NCI-H1105 treated with DMSO at 0.1 percent for 48 hours (cell line): ENCODE measurements around the gene ARID1B.

Source experiments
- DNase-seq: peaks from one replicate; lab custom pipeline; 2025; lab: John Stamatoyannopoulos, UW

Gene ARID1B

DNA sequence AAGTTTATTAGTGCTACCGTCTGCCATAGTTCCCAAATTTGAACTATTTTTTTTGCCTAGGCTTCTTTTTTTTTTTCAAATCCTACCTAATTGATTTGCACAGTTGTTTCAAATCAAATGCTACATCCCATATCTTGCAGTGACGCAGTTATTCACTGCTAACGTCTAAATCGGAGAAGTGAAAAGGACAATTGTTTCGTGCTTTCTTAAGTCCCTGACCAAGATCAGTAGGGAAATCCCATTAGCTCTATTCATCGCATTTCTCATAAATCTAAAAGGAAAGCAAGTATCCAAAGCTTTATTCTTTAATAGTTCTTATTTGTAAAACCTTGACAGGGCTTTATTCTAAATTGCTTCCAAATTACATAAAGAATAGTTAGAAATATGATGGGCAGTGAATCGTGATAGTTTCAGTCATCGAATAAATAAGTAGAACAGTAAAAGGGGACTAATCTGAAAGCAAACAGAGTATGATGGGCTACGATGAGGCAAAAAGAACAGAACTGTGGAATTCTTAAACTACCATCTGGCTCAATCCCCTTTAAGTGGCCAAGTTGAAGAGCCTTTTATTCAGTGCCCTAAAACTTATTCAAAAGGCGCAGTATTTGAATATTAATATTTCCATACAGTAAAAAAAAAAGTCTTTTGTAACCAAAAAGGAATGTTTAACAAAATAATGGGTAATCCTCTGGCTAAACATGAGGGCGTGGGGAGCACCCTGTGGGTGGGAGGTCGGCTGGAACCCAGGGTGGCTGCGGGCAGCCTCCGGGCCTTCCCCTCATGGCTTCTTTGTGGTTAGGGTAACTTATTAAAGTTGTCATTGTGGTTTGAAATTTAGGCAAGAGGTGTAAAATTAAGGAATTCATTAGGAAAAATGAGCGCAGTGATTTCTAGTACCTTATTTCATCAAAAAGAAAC is 3.0 kb upstream of the ARID1B start:
- DNase-seq = no peak

DNA sequence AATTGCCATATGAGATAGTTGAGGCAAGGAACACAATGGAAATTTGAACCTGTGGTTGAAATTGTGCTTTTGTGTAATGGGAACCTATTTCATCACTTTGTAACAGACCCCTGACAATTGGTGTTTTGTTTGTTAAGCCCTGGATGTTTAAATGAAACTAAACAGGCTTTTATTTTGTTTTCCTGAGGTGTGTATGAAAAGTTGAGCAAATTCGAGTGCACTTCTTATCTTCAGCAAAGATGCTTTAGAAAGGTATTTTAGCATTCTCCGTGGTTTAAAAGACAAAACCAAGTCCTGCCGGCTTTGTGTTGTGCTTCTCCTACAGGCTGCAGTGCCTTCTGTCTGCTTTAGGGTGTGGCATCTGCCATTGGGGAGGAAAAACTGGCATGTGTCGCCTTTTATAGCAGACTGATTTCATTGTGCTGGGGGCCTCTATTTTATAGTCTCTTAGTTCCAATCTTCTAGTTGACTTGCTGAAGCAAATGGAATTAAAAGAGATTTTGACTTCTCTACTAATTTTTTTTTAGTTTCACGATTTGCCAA is 2.2 kb upstream of the ARID1B start:
- peak; percentile 16 for DNase-seq

DNA sequence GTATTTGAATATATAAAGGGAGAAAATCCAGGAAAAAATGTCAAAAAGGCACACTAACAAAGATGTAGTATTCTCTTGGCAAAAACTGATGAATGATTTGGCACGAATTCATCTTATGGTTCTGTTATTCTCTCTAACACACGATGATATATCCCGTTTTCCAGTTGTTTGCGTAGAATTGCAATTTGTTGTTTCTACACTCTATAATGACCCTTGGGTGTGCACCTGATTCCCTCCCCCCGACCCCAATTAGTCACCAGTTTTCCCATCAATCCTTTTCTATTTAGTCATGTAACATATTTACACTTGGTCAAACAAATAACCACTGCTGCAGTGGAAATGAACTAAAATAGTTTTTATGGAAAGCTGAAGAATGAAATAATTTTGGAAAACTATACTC is 1.5 kb upstream of the ARID1B start:
- DNase-seq = no peak

DNA sequence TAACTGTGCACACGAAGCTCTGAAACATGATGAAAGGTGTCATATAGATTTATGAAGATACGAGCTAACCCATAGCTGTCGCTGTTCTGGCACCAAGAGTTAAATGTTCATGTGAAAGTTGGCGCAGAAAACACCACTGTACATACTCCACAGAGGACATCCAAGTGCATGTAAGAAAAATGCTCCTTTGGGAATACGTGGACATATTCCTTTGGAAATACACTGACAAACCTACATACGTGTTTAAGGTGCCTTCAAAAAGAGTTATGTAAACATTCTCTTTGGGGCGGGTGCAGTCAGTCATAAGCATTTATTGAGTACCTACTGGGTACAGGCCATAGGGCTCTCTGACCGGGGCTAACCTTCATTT is 723 bp upstream of the ARID1B start:
- DNase-seq = no peak

DNA sequence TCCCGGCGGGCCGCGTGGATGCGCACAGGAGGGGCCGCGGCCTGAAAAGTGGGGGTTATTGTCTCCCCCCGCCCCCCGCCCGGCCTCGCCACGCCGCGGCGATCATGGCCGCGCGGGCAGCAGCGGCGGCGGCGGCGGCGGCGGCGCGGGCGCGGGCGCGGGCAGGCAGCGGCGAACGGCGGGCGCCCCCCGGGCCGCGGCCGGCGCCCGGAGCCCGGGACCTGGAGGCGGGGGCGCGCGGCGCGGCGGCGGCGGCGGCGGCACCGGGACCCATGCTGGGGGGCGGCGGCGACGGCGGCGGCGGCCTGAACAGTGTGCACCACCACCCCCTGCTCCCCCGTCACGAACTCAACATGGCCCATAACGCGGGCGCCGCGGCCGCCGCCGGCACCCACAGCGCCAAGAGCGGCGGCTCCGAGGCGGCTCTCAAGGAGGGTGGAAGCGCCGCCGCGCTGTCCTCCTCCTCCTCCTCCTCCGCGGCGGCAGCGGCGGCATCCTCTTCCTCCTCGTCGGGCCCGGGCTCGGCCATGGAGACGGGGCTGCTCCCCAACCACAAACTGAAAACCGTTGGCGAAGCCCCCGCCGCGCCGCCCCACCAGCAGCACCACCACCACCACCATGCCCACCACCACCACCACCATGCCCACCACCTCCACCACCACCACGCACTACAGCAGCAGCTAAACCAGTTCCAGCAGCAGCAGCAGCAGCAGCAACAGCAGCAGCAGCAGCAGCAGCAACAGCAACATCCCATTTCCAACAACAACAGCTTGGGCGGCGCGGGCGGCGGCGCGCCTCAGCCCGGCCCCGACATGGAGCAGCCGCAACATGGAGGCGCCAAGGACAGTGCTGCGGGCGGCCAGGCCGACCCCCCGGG is 637 bp downstream of the ARID1B start:
- DNase-seq = peak; percentile 58

DNA sequence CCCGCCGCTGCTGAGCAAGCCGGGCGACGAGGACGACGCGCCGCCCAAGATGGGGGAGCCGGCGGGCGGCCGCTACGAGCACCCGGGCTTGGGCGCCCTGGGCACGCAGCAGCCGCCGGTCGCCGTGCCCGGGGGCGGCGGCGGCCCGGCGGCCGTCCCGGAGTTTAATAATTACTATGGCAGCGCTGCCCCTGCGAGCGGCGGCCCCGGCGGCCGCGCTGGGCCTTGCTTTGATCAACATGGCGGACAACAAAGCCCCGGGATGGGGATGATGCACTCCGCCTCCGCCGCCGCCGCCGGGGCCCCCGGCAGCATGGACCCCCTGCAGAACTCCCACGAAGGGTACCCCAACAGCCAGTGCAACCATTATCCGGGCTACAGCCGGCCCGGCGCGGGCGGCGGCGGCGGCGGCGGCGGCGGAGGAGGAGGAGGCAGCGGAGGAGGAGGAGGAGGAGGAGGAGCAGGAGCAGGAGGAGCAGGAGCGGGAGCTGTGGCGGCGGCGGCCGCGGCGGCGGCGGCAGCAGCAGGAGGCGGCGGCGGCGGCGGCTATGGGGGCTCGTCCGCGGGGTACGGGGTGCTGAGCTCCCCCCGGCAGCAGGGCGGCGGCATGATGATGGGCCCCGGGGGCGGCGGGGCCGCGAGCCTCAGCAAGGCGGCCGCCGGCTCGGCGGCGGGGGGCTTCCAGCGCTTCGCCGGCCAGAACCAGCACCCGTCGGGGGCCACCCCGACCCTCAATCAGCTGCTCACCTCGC is 1.5 kb downstream of the ARID1B start:
- DNase-seq = peak; percentile 57

DNA sequence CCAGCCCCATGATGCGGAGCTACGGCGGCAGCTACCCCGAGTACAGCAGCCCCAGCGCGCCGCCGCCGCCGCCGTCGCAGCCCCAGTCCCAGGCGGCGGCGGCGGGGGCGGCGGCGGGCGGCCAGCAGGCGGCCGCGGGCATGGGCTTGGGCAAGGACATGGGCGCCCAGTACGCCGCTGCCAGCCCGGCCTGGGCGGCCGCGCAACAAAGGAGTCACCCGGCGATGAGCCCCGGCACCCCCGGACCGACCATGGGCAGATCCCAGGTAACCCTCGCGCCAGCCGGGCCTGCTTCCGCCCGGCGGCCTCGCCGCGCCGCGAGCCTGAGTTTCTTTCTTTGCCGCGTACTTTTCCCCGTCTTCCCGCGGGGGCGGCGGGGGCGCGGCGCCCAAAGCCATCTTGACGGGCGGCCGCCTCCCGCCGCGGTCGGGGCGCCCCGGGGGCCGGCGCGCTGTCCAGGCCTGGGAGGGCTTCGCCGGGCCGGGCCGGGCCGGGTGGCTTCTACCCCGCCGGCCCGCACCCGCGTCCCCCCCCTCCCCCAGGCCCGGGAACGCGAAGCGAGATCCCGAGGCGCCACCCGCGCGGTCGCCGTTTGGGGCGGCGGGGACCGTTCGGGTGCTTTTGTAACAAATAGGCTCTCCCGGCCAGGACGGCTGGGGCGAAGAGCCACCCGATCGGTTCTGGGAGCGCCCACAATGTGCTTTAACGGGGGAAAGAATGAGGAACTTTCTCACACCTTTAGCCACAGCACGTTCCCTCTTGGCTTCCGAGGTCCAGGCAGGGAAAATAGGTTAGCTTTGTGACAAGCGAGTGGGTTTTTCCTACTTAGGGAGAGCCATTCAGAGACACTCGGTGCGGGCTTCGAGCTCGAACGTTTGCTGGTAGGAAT is 2.3 kb downstream of the ARID1B start:
- DNase-seq = peak; percentile 60

DNA sequence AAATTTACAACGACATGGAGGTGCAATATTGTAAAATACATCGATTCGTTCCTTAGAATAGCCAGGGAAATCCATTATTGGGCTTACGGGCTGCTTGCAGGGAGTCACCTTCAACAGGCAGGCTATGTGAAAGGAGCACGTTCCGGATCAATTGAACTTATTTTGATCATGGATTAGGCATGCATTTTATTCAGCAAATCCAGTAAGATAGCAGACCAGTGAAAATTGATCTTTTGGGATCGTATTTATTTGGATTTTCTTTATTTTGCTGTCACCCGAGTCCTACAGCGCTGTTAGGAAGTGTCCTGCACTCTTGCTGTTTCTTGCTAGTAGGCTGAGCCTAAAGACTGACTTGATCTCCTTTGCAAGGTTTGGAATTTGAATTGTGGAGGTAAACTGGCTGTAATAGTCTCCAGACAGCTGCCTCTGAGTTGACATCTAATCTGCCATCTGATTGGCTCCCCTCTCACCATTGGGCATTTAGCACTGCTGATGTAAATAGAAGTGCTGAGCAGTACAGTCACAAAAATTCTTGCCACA is 3.0 kb downstream of the ARID1B start:
- peak; percentile 98 for DNase-seq

DNA sequence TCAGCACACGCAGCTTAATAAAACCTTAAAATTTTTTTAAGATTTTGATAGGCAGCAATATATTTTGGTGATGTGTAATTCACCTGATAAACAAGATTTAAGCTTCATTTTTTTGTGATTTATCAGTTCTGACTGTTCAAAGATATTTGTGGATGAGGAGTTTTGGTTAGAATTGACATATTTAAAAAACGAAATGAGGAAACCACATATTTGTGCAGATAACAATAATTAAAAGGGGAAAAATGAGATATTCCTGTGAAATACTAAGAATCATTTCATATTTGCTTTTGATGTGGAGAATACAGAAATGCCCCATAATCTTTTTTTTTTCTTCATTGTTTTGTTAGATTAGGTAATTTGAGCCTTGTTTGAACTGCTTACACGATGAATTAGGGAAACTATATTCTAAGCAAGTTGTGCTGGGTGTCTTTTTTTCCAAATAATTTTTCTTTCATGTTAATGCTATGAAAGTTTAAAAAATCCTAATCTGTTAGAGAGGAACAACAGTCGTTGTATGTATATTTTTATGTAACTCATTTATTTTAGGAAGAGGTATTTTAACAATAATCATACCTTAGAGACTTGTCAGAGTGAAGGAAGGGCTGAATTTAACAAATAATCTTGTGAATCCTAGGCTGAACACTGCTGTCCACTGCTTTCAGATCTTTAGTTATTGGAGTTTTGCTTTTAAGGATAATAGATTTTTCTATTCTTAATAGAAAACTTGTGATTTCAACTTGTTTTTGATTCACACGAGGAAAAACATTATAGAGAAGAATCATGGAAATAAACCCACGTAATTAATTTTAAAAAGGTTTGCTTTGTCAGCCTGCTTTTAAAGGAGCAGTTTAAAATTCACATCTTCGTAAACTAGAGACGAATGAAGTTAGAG is 4.0 kb downstream of the ARID1B start:
- no peak for DNase-seq

DNA sequence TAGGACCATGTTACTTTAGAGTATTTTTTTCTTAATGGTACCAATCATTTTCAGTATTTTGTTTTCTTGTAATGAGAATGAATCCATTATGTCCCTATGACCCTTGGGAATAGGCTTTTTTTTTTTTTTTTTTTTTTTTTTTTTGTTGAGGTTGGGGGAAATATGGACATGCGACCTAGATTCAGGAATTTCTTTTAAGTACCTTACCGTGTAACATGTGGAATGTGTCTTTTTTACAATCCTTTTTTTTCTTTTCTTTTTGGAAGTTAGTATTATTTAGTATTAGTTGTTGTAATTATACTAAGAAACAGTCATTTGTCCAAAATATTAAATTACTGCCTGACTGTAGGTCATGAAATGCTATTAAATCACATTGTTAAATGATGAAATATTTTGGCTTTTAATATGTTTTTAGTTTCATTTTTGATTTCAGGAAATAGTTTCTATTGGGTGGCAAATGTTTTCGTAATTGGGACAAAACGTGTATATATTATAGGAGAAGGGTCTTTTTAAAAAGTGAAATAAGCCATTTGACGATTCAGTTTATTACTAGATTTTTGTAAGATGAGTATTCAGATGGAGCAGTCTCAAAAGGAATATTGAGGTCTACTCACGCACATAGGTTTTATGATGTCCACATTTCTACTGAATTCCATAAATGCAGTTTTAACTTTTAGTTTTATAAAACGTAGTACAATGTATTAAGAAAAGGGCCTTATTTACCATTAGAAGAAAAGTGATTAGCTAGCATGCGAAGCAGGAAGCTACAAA is 4.9 kb downstream of the ARID1B start:
- no peak for DNase-seq

DNA sequence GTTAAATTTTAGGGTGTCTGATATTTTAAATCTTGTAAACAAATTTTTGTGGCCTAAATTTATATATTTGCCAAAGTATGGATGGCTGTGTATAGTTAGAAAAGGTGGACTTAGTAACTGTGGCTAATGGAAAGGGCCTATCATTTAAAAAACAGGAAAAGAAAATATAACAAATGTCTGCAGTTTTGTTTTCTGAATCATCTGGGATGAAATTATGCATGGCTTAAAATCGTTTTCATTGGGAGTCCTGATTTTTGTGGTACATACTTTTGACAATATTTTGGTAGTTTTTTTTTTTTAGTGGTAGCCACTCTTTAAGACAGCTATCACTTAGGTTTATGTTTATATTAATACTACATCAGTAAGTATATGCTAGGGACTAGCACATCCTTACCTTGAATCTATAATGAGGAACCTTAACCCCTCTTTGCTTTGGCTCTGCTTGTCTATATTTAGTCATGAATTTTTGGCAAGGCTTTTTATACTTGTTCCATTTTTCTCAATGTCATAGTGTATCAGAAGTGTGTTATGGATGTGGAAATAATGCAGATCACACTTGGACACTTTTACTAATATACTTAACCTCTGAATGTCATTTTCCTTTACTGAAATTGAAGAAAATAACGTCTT is 5.6 kb downstream of the ARID1B start:
- DNase-seq = no peak

DNA sequence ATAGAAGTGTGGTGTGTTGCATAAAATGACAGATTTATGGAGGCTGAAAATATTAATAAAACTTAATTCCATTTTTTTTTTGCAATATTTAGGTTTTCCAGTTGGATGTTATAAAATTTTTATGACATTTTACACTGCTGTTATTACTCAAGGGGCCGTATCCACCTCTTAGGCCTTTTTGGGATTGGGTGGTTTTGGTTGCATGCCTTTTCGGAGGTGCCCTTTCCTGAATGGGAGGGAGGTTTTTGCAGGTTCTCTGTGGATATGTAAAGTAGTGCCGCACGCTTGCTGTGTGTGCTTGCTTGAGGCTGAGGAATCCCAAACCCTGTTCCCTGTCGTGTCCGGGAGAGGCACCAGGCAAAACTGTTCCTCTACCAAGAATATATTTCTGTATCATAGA is 6.8 kb downstream of the ARID1B start:
- no peak for DNase-seq

DNA sequence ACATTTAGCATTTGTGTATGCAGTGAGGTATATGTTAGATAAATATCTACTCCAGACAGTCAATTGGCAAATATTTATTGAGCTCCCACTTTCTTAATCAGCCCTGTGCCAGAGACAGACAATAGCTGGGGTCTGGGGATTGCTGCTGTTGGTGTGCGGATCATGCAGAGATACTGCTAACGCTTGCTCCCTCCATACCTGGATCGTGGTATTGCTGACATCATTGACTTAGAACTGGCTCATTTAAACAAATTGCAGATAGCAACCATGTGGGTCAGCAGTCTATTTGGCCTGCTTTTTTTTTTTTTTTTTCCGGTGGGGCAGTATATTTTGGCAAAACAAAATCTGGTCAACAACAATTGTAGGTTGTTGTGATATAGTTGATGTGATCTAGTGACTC is 9.5 kb downstream of the ARID1B start:
- DNase-seq = no peak

DNA sequence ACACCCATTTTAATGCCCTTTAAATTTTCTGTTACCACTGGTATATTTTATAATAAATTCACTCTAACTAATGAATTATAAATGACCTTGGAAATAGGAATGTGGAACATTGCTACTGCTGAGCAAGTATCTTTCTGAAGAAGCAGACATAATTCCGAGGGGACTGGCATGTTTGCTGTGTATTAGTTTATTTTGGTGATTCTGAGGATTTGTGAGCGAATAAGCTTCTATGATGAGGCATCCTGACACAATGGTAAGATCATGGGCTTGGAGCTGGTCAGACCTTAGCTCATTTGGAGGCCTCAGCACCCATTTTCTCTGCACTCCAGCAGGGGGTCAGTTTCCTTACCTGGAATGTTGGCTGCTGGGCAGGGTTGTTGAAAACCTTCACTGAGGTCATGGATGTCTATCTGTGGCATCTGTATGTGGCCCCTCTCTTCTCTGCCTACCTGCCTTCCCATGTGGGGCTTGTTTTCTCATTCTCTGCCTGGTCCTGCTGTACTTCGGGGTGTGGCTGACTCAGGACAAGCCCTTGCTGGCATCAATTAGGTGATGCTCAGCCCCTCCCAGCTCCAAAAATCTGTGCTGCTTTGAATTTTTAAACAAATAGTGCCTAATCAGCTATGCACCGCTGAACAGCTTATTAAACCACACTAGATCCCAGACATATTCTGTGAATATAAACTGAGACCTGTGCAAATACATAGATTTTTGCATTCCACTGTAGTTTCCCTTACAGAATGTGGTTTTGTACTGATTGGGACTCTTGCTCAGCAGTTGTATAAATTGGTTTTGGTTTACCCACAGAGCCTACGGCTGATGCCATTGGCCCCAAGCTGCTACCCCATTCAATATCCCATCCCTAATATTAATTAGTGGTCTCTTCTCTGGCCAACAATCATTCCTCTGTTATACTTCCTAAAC is 10.7 kb downstream of the ARID1B start:
- DNase-seq = no peak

DNA sequence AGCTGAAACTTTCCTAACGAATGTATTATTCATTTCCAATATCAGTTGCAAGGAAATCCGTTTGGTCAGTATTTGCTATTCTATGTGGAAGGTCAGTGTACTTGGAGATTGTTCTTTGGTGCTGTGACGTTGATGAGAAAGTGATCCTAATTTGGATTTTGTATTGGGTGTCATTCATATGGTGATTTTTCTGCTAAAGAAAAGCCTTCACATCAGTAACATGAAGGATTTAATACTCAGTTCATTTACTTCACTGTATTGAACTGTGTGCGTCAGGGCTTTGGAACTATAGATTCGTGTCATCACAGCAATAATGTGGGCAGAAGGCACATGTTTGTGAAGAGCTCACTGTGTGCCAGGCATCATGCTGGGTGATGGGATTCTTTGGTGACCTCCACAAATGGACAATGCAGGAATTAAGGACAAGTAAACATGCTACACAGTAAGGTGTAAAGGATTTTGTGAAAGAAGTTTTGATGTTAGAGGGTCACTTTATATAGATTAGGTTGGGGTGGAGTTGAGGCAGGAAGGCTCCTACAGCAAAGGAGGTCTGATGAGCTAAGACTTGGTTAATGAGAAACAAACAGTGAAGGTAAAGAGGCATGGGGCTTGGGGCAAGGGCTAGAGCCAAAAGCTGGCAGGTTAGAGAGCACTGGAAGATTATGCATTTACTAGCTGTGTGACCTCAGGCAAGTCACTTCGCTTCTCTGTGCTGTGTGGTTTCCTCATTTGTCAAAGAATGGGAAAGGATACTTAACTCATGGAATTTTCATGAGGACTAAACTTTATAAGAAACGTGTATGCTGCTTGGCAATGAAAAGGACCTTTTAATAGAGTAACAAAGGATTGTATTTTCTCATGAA is 12.1 kb downstream of the ARID1B start:
- DNase-seq = no peak

DNA sequence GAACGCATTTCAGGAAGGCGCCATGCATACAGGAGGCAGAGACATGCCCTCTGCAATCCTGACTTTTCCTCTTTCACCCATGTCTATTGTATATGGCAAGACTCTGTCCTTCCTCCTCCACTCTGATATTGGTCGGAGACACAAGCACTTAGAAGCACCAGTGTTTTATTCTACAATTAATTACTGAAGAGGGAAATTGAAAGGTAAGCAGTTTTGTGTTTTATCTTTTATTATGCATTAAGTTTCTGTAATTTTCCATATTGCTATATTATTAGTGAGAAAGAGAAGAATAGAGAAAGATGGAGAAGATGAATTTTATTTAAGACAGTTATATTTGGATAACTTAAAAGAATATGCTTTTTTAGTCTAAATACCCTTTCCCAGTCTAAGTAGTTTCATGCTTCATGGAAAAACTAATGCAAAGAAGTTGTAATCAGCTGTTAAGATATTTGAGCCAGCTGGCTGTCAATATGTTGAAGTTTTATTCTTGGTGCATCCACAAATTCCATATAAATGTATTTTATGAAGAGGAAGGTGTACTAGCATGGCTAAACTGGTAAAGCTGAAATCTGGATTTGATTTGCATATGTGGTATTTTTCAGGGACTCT is 13.6 kb downstream of the ARID1B start:
- DNase-seq = no peak
